Endothelial cell of umbilical vein (primary cell): ENCODE measurements around the gene MGAT5B. TPM values are rescaled to one million over a fixed set of nuclear protein-coding genes. Genes with fewer than 3 reads are reported as not detected.

Source experiments
- BruUV-seq: library from RNA; stranded (reverse); fragments of 400-500 nt; replicated peaks from 2 replicates; lab custom pipeline; 2021; lab: Mats Ljungman, UMichigan
- CTCF ChIA-PET: fragments of 300-600, 350-600 bp; sonication (Branson Sonifier 250); formaldehyde crosslinking; loops from one replicate; lab custom pipeline; 2021; ENCODE audit warnings: antibody characterized with exemption, inconsistent platforms; lab: Charles Lee
- POLR2A ChIA-PET: fragments of 300-600, 350-600 bp; sonication (Branson Sonifier 250); formaldehyde crosslinking; loops from one replicate; lab custom pipeline; 2021; ENCODE audit warnings: antibody characterized with exemption, inconsistent platforms; lab: Charles Lee
- DNase-seq: peaks from one replicate; pipeline ENCODE4 v3.0.0-alpha.2; 2011; ENCODE audit warnings: low read depth, low spot score
- FAIRE-seq: peaks from 2 replicates; lab custom pipeline; 2011; peaks lifted over from hg19 to GRCh38; lab: Jason Lieb, UNC
- H2AFZ ChIP-seq: 2 replicates; pipeline ENCODE4 v1.6.0; 2012; ENCODE audit warnings: low read depth, low read length, control low read depth, inconsistent platforms
- H3K27ac ChIP-seq: 2 replicates; pipeline ENCODE4 v1.5.1; 2011; ENCODE audit warnings: low read depth, mild to moderate bottlenecking, control low read depth, low read length, moderate library complexity; ENCODE audit not compliant: insufficient read depth
- H3K27me3 ChIP-seq, 2 experiments: 2 replicates each; pipeline versions ENCODE4 v1.6.0 to v1.6.1; 2011; ENCODE audit warnings: low read length in 2 of 2, mixed read lengths in 1 of 2; ENCODE audit not compliant: control insufficient read depth in 2 of 2, insufficient read depth in 2 of 2
- H3K36me3 ChIP-seq, 2 experiments: 2 replicates in 1 of 2; 3 replicates in 1 of 2; pipeline ENCODE4 v1.5.1; 2011; ENCODE audit warnings: low read length in 2 of 2, mild to moderate bottlenecking in 1 of 2, moderate library complexity in 1 of 2; ENCODE audit not compliant: control insufficient read depth in 2 of 2, insufficient read depth in 2 of 2; ENCODE audit errors: extremely low read depth in 1 of 2
- H3K4me1 ChIP-seq: 3 replicates; pipeline ENCODE4 v1.5.1; 2011; ENCODE audit warnings: mild to moderate bottlenecking, low read length; ENCODE audit not compliant: control insufficient read depth, insufficient read depth; ENCODE audit errors: extremely low read depth
- H3K4me2 ChIP-seq: 2 replicates; pipeline ENCODE4 v1.6.1; 2011; ENCODE audit warnings: low read length, control low read depth, mixed read lengths; ENCODE audit not compliant: insufficient read depth
- H3K4me3 ChIP-seq, 3 experiments: fragments of 200-600 bp in 1 of 3; sonication (generic), shearing (Covaris generic) in 1 of 3; replicated peaks in 1 of 3; 2 replicates each; pipeline ENCODE4 v1.5.1; 2011 to 2016; ENCODE audit warnings: control low read depth in 3 of 3, low read length in 3 of 3, mild to moderate bottlenecking in 2 of 3, inconsistent platforms in 1 of 3, low read depth in 1 of 3, moderate library complexity in 1 of 3; ENCODE audit not compliant: insufficient read depth in 1 of 3
- H3K79me2 ChIP-seq: 2 replicates; pipeline ENCODE4 v1.6.0; 2012; ENCODE audit warnings: low read length, inconsistent platforms; ENCODE audit not compliant: control insufficient read depth, insufficient read depth
- H3K9ac ChIP-seq: replicated peaks from 2 replicates; pipeline ENCODE3; 2011; ENCODE audit warnings: low read length, control low read depth; ENCODE audit not compliant: insufficient read depth; ENCODE audit errors: extremely low read depth
- H3K9me1 ChIP-seq: replicated peaks from 3 replicates; pipeline ENCODE4 v1.6.0; 2011; ENCODE audit warnings: mild to moderate bottlenecking, low read length; ENCODE audit not compliant: control insufficient read depth, insufficient read depth; ENCODE audit errors: extremely low read depth
- H3K9me3 ChIP-seq: replicated peaks from 2 replicates; pipeline ENCODE4 v1.5.1; 2012; ENCODE audit warnings: low read length, inconsistent platforms; ENCODE audit not compliant: control insufficient read depth, insufficient read depth
- H4K20me1 ChIP-seq: replicated peaks from 2 replicates; pipeline ENCODE3; 2011; ENCODE audit warnings: mild to moderate bottlenecking, low read length; ENCODE audit not compliant: control insufficient read depth, insufficient read depth; ENCODE audit errors: extremely low read depth
- CTCF ChIP-seq, 2 donors: IDR thresholded peaks; 1 replicate in 1 of 2; 2 replicates in 1 of 2; pipeline ENCODE4 v1.5.1; 2011; ENCODE audit warnings: low read length in 2 of 2, mild to moderate bottlenecking in 2 of 2, moderate library complexity in 2 of 2, control low read depth in 1 of 2, inconsistent platforms in 1 of 2, low read depth in 1 of 2; ENCODE audit not compliant: insufficient read depth in 1 of 2; ENCODE audit errors: extremely low read depth in 1 of 2
- EZH2 ChIP-seq: IDR thresholded peaks from 2 replicates; pipeline ENCODE4 v1.6.1; 2012; ENCODE audit warnings: borderline replicate concordance, low read depth, mild to moderate bottlenecking, moderate library complexity, low read length, inconsistent platforms; ENCODE audit not compliant: severe bottlenecking
- FOS ChIP-seq: IDR thresholded peaks from 2 replicates; pipeline ENCODE4 v1.6.1; 2011; ENCODE audit warnings: mild to moderate bottlenecking, low read length, moderate library complexity, borderline replicate concordance; ENCODE audit not compliant: insufficient read depth
- GATA2 ChIP-seq: IDR thresholded peaks from 2 replicates; pipeline ENCODE4 v1.7.0; 2011; ENCODE audit warnings: low read depth, mild to moderate bottlenecking, moderate library complexity, mixed read lengths, low read length; ENCODE audit not compliant: insufficient read length, insufficient read depth
- JUN ChIP-seq: IDR thresholded peaks from 2 replicates; pipeline ENCODE4 v1.6.1; 2011; ENCODE audit warnings: borderline replicate concordance, low read depth; ENCODE audit not compliant: insufficient read length, insufficient read depth
- MAX ChIP-seq: IDR thresholded peaks from 2 replicates; pipeline ENCODE4 v1.6.1; 2011; ENCODE audit not compliant: insufficient read depth, insufficient read length
- MYC ChIP-seq: IDR thresholded peaks from one replicate; pipeline ENCODE4 v1.6.1; 2011; ENCODE audit warnings: mild to moderate bottlenecking, low read depth, low read length
- POLR2A ChIP-seq: IDR thresholded peaks from 2 replicates; pipeline ENCODE4 v1.6.1; 2012; ENCODE audit warnings: low read depth, mild to moderate bottlenecking, control low read depth, low read length
- POLR2AphosphoS5 ChIP-seq: IDR thresholded peaks from 2 replicates; pipeline ENCODE4 v1.6.1; 2012; ENCODE audit warnings: low read depth, mild to moderate bottlenecking, control low read depth, low read length, moderate library complexity; ENCODE audit not compliant: insufficient read depth
- dilution Hi-C: fragments of 300-500 bp; cut with MboI; formaldehyde crosslinking; loops from one replicate; pipeline ENCODE4 v1.15.0; 2019; ENCODE audit warnings: low sequenced_read_pairs; ENCODE audit not compliant: extremely low pct_ligation_motif_present
- intact Hi-C: fragments of 100-400 bp; cut with micrococcal nuclease; formaldehyde crosslinking; loops from one replicate; pipeline ENCODE4 v1.10.0; 2022
- polyA plus RNA-seq, 4 experiments: library from polyadenylated mRNA; depleted of rRNA in 3 of 4; stranded (reverse) in 3 of 4; unstranded in 1 of 4; fragments of >200 nt; gene quantifications; 2 replicates each; pipeline versions ENCODE4 v1.2.1 to v1.2.3, GENCODE V29; 2011 to 2012; ENCODE audit warnings: missing spikeins in 1 of 4
- total RNA-seq: library from RNA; stranded (reverse); gene quantifications from 2 replicates; pipeline ENCODE4 v1.2.3, GENCODE V29; 2021

MGAT5B gene
- total and polyA plus RNA-seq, 2 donors (not counting 3 experiments of a cell fraction or from before 2014, with no cell fraction given) = 1.7 to 2.1 TPM

GRCh38 chr17:76940295-76940694 lies 72.1 kb downstream of the MGAT5B start:
- Histone ChIP-seq H3K36me3 (no peaks in the 10 kb centered on the region), H3K9ac (no peak overlapping the region), H3K9me3 (no peaks in the 10 kb centered on the region), H3K4me3 (no peak overlapping the region), H3K27ac (no peak overlapping the region), H2AFZ (no peak overlapping the region), H3K9me1 (no peaks in the 10 kb centered on the region), H3K4me1 (no peaks in the 10 kb centered on the region), H4K20me1 (no peaks in the 10 kb centered on the region), H3K27me3 (no peaks in the 10 kb centered on the region), H3K79me2 (no peaks in the 10 kb centered on the region), H3K4me2 (no peak overlapping the region)
- intact Hi-C loops (loop anchor here (1.0 kb wide), 1 partner anchor 72 kb away; the partner anchor contains the start of gene MGAT5B), dilution Hi-C loops (no loop called here)
- TF ChIP-seq MYC (no peak), EZH2 (no peak), POLR2A (no peak), GATA2 (no peak), POLR2AphosphoS5 (no peak), MAX (no peak), CTCF (IDR thresholded peaks at IDR 0.05; ENCODE audit: extremely low read depth in 1 of 2, insufficient read depth in 1 of 2, low read depth in 1 of 2, low read length in 2 of 2) (no peak), FOS (no peak), JUN (no peak)
- DNase-seq (no peak), FAIRE-seq (no peak)
- CTCF ChIA-PET = interaction anchor here (1.0 to 2.5 kb wide), 3 partner anchors 11 to 72 kb away, joined by 3 to 18 read pairs (median 4); partner anchors contain the start of gene MGAT5B
- BruUV-seq = no TSS peak
- POLR2A ChIA-PET = no interaction called here
